ENCODE data around the gene CHD9.

CHD9 gene

GRCh38 chr16:53055541-53056391 lies 975 bp downstream of the CHD9 start:
- TF ChIP-seq ZNF565 (CRISPR knock-in tag; conservative IDR thresholded peaks at IDR 0.05; ENCODE audit: low read depth) (no peak), SNAI2 (CRISPR knock-in tag; IDR thresholded peaks at IDR 0.05) (0 out of 2 replicates have a peak, but pooled peaks have one; percentile 39)
- ATAC-seq = peak; percentile 39

DNA sequence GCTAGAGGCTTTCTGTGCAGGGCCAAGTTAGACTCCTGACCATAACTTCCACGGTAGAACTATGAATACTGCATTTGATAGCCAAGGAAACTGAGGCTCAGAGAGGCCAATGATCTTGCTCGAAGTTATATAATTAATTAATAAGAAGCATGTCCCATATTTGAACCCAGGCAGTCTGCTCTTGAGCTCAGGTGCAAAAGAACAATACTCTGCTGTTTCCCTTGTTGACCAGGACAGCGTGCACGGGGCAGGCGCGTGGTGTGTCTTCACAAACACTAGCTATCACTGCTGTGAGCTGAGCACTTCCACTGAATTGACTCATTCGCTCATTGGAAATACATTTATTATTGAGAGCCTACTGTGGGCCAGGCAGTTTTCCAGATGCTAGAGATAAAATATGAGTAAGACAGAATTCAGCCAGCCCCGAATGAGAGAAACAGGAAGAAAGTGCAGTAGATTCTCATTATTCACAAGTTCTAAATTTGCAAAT lies 1.6 kb downstream of the CHD9 start:
- no peak for ATAC-seq
- TF ChIP-seq CSRNP3 (CRISPR knock-in tag; IDR thresholded peaks at IDR 0.05) = no peak
- no peak for TF ChIP-seq ZNF8 (CRISPR knock-in tag; IDR thresholded peaks at IDR 0.05)
- no peak for TF ChIP-seq ISL1 (CRISPR knock-in tag; IDR thresholded peaks at IDR 0.05)
- TF ChIP-seq PPARA (CRISPR knock-in tag; IDR thresholded peaks at IDR 0.05; ENCODE audit: borderline replicate concordance) = no peak
- no peak for TF ChIP-seq CREB5 (CRISPR knock-in tag; IDR thresholded peaks at IDR 0.05; ENCODE audit: low read depth)
- TF ChIP-seq BACH2 (CRISPR knock-in tag; IDR thresholded peaks at IDR 0.05; ENCODE audit: borderline replicate concordance) = no peak
- no peak for TF ChIP-seq OSR1 (CRISPR knock-in tag; IDR thresholded peaks at IDR 0.05)
- TF ChIP-seq CSDC2 (CRISPR knock-in tag; IDR thresholded peaks at IDR 0.05) = no peak
- no peak for TF ChIP-seq ZC3H10 (CRISPR knock-in tag; IDR thresholded peaks at IDR 0.05)
- TF ChIP-seq ZNF70 (CRISPR knock-in tag; IDR thresholded peaks at IDR 0.05) = no peak
- TF ChIP-seq ZFP3 (CRISPR knock-in tag; IDR thresholded peaks at IDR 0.05) = no peak
- TF ChIP-seq, protein P1, sequence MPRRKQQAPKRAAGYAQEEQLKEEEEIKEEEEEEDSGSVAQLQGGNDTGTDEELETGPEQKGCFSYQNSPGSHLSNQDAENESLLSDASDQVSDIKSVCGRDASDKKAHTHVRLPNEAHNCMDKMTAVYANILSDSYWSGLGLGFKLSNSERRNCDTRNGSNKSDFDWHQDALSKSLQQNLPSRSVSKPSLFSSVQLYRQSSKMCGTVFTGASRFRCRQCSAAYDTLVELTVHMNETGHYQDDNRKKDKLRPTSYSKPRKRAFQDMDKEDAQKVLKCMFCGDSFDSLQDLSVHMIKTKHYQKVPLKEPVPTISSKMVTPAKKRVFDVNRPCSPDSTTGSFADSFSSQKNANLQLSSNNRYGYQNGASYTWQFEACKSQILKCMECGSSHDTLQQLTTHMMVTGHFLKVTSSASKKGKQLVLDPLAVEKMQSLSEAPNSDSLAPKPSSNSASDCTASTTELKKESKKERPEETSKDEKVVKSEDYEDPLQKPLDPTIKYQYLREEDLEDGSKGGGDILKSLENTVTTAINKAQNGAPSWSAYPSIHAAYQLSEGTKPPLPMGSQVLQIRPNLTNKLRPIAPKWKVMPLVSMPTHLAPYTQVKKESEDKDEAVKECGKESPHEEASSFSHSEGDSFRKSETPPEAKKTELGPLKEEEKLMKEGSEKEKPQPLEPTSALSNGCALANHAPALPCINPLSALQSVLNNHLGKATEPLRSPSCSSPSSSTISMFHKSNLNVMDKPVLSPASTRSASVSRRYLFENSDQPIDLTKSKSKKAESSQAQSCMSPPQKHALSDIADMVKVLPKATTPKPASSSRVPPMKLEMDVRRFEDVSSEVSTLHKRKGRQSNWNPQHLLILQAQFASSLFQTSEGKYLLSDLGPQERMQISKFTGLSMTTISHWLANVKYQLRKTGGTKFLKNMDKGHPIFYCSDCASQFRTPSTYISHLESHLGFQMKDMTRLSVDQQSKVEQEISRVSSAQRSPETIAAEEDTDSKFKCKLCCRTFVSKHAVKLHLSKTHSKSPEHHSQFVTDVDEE (CRISPR knock-in tag; IDR thresholded peaks at IDR 0.05) = no peak
- TF ChIP-seq SNAI2 (CRISPR knock-in tag; IDR thresholded peaks at IDR 0.05) = no peak
- no peak for TF ChIP-seq TCF4 (CRISPR knock-in tag; IDR thresholded peaks at IDR 0.05; ENCODE audit: borderline replicate concordance)
- no peak for TF ChIP-seq RARB (CRISPR knock-in tag; IDR thresholded peaks at IDR 0.05)
- no peak for TF ChIP-seq ESRRG (CRISPR knock-in tag; IDR thresholded peaks at IDR 0.05)
- no peak for TF ChIP-seq ZFP30 (CRISPR knock-in tag; IDR thresholded peaks at IDR 0.05)
- no peak for TF ChIP-seq ZNF565 (CRISPR knock-in tag; conservative IDR thresholded peaks at IDR 0.05; ENCODE audit: low read depth)
- no peak for TF ChIP-seq ARNTL (CRISPR knock-in tag; IDR thresholded peaks at IDR 0.05; ENCODE audit: borderline replicate concordance, low read depth)

DNA sequence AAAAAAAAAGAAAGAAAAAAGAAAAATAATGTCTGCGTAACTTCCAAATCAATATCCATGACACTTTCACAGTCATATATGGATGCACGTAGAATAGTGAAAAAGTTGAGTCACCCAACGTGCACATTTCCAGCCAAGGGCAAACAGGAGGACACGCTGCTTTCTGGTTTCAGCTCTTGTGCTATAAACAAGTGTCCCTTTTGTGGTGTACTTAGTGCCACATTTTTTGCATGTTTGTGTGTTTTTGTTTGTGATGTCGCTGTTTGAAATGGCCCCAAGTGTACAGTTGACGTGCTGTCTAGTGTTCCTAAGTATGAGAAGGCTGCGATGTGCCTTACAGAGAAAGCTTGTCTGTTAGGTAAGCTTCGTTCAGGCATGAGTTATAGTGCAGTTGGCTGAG lies 2.9 kb downstream of the CHD9 start:
- ATAC-seq = no peak
- TF ChIP-seq ZFP3 (CRISPR knock-in tag; IDR thresholded peaks at IDR 0.05) (no peak), ZNF8 (CRISPR knock-in tag; IDR thresholded peaks at IDR 0.05) (no peak), ESRRG (CRISPR knock-in tag; IDR thresholded peaks at IDR 0.05) (no peak)

- ATAC-seq = no peak
- no peak for TF ChIP-seq POU6F1 (CRISPR knock-in tag; IDR thresholded peaks at IDR 0.05; ENCODE audit: borderline replicate concordance, low read depth)
- no peak for TF ChIP-seq ZFP30 (CRISPR knock-in tag; IDR thresholded peaks at IDR 0.05)
- TF ChIP-seq ESRRG (CRISPR knock-in tag; IDR thresholded peaks at IDR 0.05) = no peak
- TF ChIP-seq SNAI2 (CRISPR knock-in tag; IDR thresholded peaks at IDR 0.05) = no peak
- TF ChIP-seq GLIS3 (CRISPR knock-in tag; IDR thresholded peaks at IDR 0.05) = no peak
- TF ChIP-seq OSR1 (CRISPR knock-in tag; IDR thresholded peaks at IDR 0.05) = no peak
- TF ChIP-seq ZFP3 (CRISPR knock-in tag; IDR thresholded peaks at IDR 0.05) = no peak
- no peak for TF ChIP-seq ZNF8 (CRISPR knock-in tag; IDR thresholded peaks at IDR 0.05)
- no peak for TF ChIP-seq PPARA (CRISPR knock-in tag; IDR thresholded peaks at IDR 0.05; ENCODE audit: borderline replicate concordance)
- TF ChIP-seq ISL1 (CRISPR knock-in tag; IDR thresholded peaks at IDR 0.05) = no peak
- TF ChIP-seq RARB (CRISPR knock-in tag; IDR thresholded peaks at IDR 0.05) = no peak
- TF ChIP-seq TOX (CRISPR knock-in tag; IDR thresholded peaks at IDR 0.05; ENCODE audit: borderline replicate concordance) = no peak
- TF ChIP-seq CREB5 (CRISPR knock-in tag; IDR thresholded peaks at IDR 0.05; ENCODE audit: low read depth) = no peak
- no peak for TF ChIP-seq TCF4 (CRISPR knock-in tag; IDR thresholded peaks at IDR 0.05; ENCODE audit: borderline replicate concordance)
- TF ChIP-seq ZNF70 (CRISPR knock-in tag; IDR thresholded peaks at IDR 0.05) = no peak
- TF ChIP-seq ARNTL (CRISPR knock-in tag; IDR thresholded peaks at IDR 0.05; ENCODE audit: borderline replicate concordance, low read depth) = no peak
- no peak for TF ChIP-seq CSDC2 (CRISPR knock-in tag; IDR thresholded peaks at IDR 0.05)
- no peak for TF ChIP-seq ZC3H10 (CRISPR knock-in tag; IDR thresholded peaks at IDR 0.05)
- TF ChIP-seq ZNF565 (CRISPR knock-in tag; conservative IDR thresholded peaks at IDR 0.05; ENCODE audit: low read depth) = no peak
These were observed 3.6 kb downstream of the CHD9 start for GRCh38 chr16:53058441-53058840.

Measured in SK-N-SH treated with all-trans-retinoic acid at 6 μM for 48 hours (cell line).